ENCODE measurements around the gene PARVB. TPM values are rescaled to one million over a fixed set of nuclear protein-coding genes. Genes with fewer than 3 reads are reported as not detected.
A peak's percentile ranks its signal among the peaks of the same experiment; 100 is the strongest.

The PARVB gene, protein sequence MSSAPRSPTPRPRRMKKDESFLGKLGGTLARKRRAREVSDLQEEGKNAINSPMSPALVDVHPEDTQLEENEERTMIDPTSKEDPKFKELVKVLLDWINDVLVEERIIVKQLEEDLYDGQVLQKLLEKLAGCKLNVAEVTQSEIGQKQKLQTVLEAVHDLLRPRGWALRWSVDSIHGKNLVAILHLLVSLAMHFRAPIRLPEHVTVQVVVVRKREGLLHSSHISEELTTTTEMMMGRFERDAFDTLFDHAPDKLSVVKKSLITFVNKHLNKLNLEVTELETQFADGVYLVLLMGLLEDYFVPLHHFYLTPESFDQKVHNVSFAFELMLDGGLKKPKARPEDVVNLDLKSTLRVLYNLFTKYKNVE
- total RNA-seq, result 100 to 1,000 TPM in 2 of 4 donors, 10 to 100 TPM in 2; 85.9 to 124 (median 99.1) TPM
- 44.0 TPM for polyA plus RNA-seq
- long read RNA-seq, donor 1, full-length matches to known transcripts, result 62 of 96 reads
- long read RNA-seq, donor 1, partial matches to known transcripts, result 3 of 96 reads
- long read RNA-seq, donor 1, other reads (novel, unspliced or antisense), result 31 of 96 reads
- long read RNA-seq, donor 2, full-length matches to known transcripts, result 35 of 52 reads
- long read RNA-seq, donor 2, partial matches to known transcripts, result 4 of 52 reads
- long read RNA-seq, donor 2, other reads (novel, unspliced or antisense), result 13 of 52 reads
- long read RNA-seq, donor 3, full-length matches to known transcripts, result 22 of 37 reads
- long read RNA-seq, donor 3, partial matches to known transcripts, result 0 of 37 reads
- long read RNA-seq, donor 3, other reads (novel, unspliced or antisense), result 15 of 37 reads
- long read RNA-seq, donor 4, full-length matches to known transcripts, result 21 of 31 reads
- long read RNA-seq, donor 4, partial matches to known transcripts, result 1 of 31 reads
- long read RNA-seq, donor 4, other reads (novel, unspliced or antisense), result 9 of 31 reads

- Histone ChIP-seq H3K27me3 (ENCODE audit: control insufficient read depth, insufficient read depth) (no peaks in the 10 kb centered on the region), H3K27ac (ENCODE audit: low read length) (peak within 1 kb of the TSS; percentile 89), H3K9me3 (ENCODE audit: control insufficient read depth, low read length) (no peaks in the 10 kb centered on the region), H3K4me1 (ENCODE audit: control insufficient read depth, insufficient read depth, low read length) (peaks cover 5% of the 10 kb centered on the region), H3K4me3 (ENCODE audit: low read length) (peak within 1 kb of the TSS; percentile 90)
- intact Hi-C loops (cut with DNase I), result no loop called here
- ATAC-seq (peak; percentile 14 to 22), DNase-seq (peak; percentile 50 to 82 (median 82))
- 1% methylated on average over 82 of the region's 83 CpGs for WGBS
These were observed at the start of gene PARVB for GRCh38 chr22:44024288-44024921. PARVB (plus strand) TSS chr22:44024302; CDS start chr22:44024340, 38 bp downstream.

DNA sequence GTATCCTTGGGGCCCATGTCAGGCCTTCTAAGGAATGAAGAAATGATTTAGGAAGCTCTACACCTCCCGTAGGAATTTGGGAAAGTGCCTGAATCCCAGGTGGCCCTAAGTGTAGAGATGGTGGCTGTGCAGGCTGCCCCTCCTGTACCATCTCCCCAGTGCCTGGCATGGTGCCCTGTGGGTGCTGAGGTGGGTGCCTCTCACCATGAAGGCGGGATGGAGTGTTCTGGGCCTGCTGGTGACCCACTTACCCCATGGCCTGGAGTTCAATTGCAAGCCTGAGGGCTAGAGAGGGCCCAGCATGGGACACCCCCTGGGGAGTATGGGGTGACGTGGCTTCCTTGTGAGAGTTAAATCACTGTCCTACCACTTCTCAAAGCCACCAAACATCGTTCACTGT is 49.1 kb upstream of the PARVB start:
- Histone ChIP-seq H3K4me3 (ENCODE audit: low read length) (no peak overlapping the region), H3K27me3 (ENCODE audit: control insufficient read depth, insufficient read depth) (no peaks in the 10 kb centered on the region), H3K27ac (ENCODE audit: low read length) (no peak overlapping the region), H3K4me1 (ENCODE audit: control insufficient read depth, insufficient read depth, low read length) (no peaks in the 10 kb centered on the region), H3K9me3 (ENCODE audit: control insufficient read depth, low read length) (no peaks in the 10 kb centered on the region)
- 71% methylated on average over 4 of the region's 4 CpGs for WGBS
- no peak for DNase-seq
- intact Hi-C loops (cut with DNase I), result no loop called here
- ATAC-seq, result no peak

- Histone ChIP-seq H3K27me3 (ENCODE audit: control insufficient read depth, insufficient read depth) (no peaks in the 10 kb centered on the region), H3K27ac (ENCODE audit: low read length) (no peak overlapping the region), H3K9me3 (ENCODE audit: control insufficient read depth, low read length) (no peaks in the 10 kb centered on the region), H3K4me1 (ENCODE audit: control insufficient read depth, insufficient read depth, low read length) (no peaks in the 10 kb centered on the region), H3K4me3 (ENCODE audit: low read length) (no peak overlapping the region)
- intact Hi-C loops (cut with DNase I), result no loop called here
- DNase-seq, result peak in 1 of 3 donors; percentile 11
- 87% methylated on average over 19 of the region's 19 CpGs for WGBS
- ATAC-seq, result no peak
These were observed 47.0 kb upstream of the PARVB start for GRCh38 chr22:43976861-43977795.

DNA sequence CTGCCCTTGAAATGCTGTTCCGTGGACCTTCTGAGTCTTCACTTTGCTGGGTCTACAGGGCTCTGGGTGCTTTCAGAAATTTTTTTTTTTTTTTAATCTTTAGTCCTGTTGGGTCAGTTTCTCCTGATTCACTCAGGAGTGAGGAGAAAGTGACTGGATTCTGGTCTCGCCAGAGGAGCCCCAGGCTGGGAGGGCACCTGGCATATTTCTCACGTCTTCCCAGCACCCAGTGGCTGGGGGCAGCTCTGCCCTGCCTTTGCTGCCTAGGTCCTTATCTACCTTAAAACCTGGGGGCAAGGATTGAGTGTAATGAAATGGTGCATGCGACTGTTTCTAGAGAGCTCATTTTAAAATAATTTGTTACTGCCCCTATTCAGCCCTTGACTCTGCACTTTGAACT is 45.5 kb upstream of the PARVB start:
- Histone ChIP-seq H3K4me3 (ENCODE audit: low read length) (no peak overlapping the region), H3K27ac (ENCODE audit: low read length) (no peak overlapping the region), H3K4me1 (ENCODE audit: control insufficient read depth, insufficient read depth, low read length) (no peaks in the 10 kb centered on the region), H3K27me3 (ENCODE audit: control insufficient read depth, insufficient read depth) (no peaks in the 10 kb centered on the region), H3K9me3 (ENCODE audit: control insufficient read depth, low read length) (no peaks in the 10 kb centered on the region)
- 95% methylated on average over 4 of the region's 4 CpGs for WGBS
- ATAC-seq, result no peak
- intact Hi-C loops (cut with DNase I), result no loop called here
- no peak for DNase-seq

DNA sequence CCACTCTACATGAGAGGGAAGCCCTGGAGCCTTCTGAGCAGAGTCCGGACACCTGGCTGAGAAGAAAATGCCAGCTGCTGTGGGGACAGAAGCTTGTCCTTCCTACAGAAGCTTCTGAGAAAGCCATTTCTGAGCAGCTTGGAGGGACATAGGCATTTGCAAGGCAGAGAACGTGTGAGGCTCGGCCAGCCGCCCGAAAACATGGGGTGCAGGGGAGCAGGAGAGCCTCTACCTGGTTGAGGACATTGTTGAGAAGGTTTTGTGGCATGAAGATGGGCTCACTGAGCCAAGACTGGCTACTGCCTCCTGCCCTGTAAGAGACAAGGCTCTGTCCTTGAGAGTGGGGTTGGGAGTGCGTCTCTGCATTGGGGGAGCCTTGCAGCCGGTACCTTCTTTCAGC is 43.5 kb upstream of the PARVB start:
- intact Hi-C loops (cut with DNase I), result no loop called here
- Histone ChIP-seq H3K27ac (ENCODE audit: low read length) (no peak overlapping the region), H3K27me3 (ENCODE audit: control insufficient read depth, insufficient read depth) (no peaks in the 10 kb centered on the region), H3K4me1 (ENCODE audit: control insufficient read depth, insufficient read depth, low read length) (no peaks in the 10 kb centered on the region), H3K4me3 (ENCODE audit: low read length) (no peak overlapping the region), H3K9me3 (ENCODE audit: control insufficient read depth, low read length) (no peaks in the 10 kb centered on the region)
- ATAC-seq (no peak), DNase-seq (no peak)
- WGBS, result 97% methylated on average over 7 of the region's 7 CpGs

GRCh38 chr22:43980996-43981395 is 43.1 kb upstream of the PARVB start:
- H3K9me3 ChIP-seq (ENCODE audit: control insufficient read depth, low read length), result no peaks in the 10 kb centered on the region
- no peak overlapping the region for H3K4me3 ChIP-seq (ENCODE audit: low read length)
- no peak for ATAC-seq
- intact Hi-C loops (cut with DNase I), result no loop called here
- no peaks in the 10 kb centered on the region for H3K4me1 ChIP-seq (ENCODE audit: control insufficient read depth, insufficient read depth, low read length)
- no peaks in the 10 kb centered on the region for H3K27me3 ChIP-seq (ENCODE audit: control insufficient read depth, insufficient read depth)
- WGBS, result 94% methylated on average over 17 of the region's 17 CpGs
- DNase-seq, result no peak
- H3K27ac ChIP-seq (ENCODE audit: low read length), result no peak overlapping the region

GRCh38 chr22:43983808-43984207 is 40.3 kb upstream of the PARVB start:
- ATAC-seq (no peak), DNase-seq (no peak)
- H3K9me3 ChIP-seq (ENCODE audit: control insufficient read depth, low read length), result no peaks in the 10 kb centered on the region
- no peak overlapping the region for H3K27ac ChIP-seq (ENCODE audit: low read length)
- H3K4me3 ChIP-seq (ENCODE audit: low read length), result no peak overlapping the region
- WGBS, result 95% methylated on average over 16 of the region's 16 CpGs
- no peaks in the 10 kb centered on the region for H3K27me3 ChIP-seq (ENCODE audit: control insufficient read depth, insufficient read depth)
- intact Hi-C loops (cut with DNase I), result no loop called here
- H3K4me1 ChIP-seq (ENCODE audit: control insufficient read depth, insufficient read depth, low read length), result no peaks in the 10 kb centered on the region

GRCh38 chr22:43985532-43985931 is 38.6 kb upstream of the PARVB start:
- Histone ChIP-seq H3K4me3 (ENCODE audit: low read length) (no peak overlapping the region), H3K4me1 (ENCODE audit: control insufficient read depth, insufficient read depth, low read length) (no peaks in the 10 kb centered on the region), H3K27ac (ENCODE audit: low read length) (no peak overlapping the region), H3K9me3 (ENCODE audit: control insufficient read depth, low read length) (no peaks in the 10 kb centered on the region), H3K27me3 (ENCODE audit: control insufficient read depth, insufficient read depth) (no peaks in the 10 kb centered on the region)
- no peak for ATAC-seq
- DNase-seq, result peak in 1 of 3 donors; percentile 31
- 84% methylated on average over 12 of the region's 12 CpGs for WGBS
- intact Hi-C loops (cut with DNase I), result no loop called here

GRCh38 chr22:43988116-43988820 is 35.8 kb upstream of the PARVB start:
- H3K9me3 ChIP-seq (ENCODE audit: control insufficient read depth, low read length), result no peaks in the 10 kb centered on the region
- H3K27me3 ChIP-seq (ENCODE audit: control insufficient read depth, insufficient read depth), result no peaks in the 10 kb centered on the region
- intact Hi-C loops (cut with DNase I), result no loop called here
- no peaks in the 10 kb centered on the region for H3K4me1 ChIP-seq (ENCODE audit: control insufficient read depth, insufficient read depth, low read length)
- ATAC-seq (no peak), DNase-seq (no peak)
- 81% methylated on average over 8 of the region's 8 CpGs for WGBS
- no peak overlapping the region for H3K27ac ChIP-seq (ENCODE audit: low read length)
- H3K4me3 ChIP-seq (ENCODE audit: low read length), result no peak overlapping the region

DNA sequence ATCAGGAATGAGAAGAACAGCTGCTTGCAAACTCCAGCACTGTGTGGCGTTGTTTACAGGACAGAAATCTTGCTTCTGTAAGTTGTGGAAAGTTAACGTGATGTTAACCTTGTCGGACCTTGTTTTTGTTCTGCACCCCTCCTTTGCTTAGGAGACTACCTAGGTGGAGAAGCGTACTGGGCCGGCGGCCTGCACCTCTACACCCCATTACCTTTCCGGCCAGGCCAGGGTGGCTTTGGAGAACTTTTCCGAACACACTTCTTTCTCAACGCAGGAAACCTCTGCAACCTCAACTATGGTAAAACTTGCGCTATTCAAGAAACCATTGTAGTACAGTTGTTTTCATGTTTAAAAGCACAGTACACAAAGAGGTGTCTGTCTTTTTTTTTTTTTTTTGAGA is 35.1 kb upstream of the PARVB start:
- Histone ChIP-seq H3K27ac (ENCODE audit: low read length) (no peak overlapping the region), H3K9me3 (ENCODE audit: control insufficient read depth, low read length) (no peaks in the 10 kb centered on the region), H3K4me3 (ENCODE audit: low read length) (no peak overlapping the region), H3K27me3 (ENCODE audit: control insufficient read depth, insufficient read depth) (no peaks in the 10 kb centered on the region), H3K4me1 (ENCODE audit: control insufficient read depth, insufficient read depth, low read length) (no peaks in the 10 kb centered on the region)
- intact Hi-C loops (cut with DNase I), result no loop called here
- no peak for DNase-seq
- 95% methylated on average over 10 of the region's 10 CpGs for WGBS
- no peak for ATAC-seq
